OCI-LY7 (cell line): ENCODE results near the gene VIPR2.

Experiments
- CTCF ChIP-seq: fragments of 200-600 bp; sonication (generic); conservative IDR thresholded peaks from 2 replicates; pipeline ENCODE4 v1.5.1; 2014; ENCODE audit warnings: mild to moderate bottlenecking, antibody characterized with exemption, low read length, moderate library complexity, mixed read lengths
- EZH2phosphoT487 ChIP-seq: fragments of 200-600 bp; sonication (generic); IDR thresholded peaks from 2 replicates; pipeline ENCODE4 v1.6.1; 2018; ENCODE audit warnings: low read depth, borderline replicate concordance, mild to moderate bottlenecking, mixed run types, antibody characterized with exemption, low read length, moderate library complexity, mixed read lengths

- TF ChIP-seq CTCF: no peak
- no peak for TF ChIP-seq EZH2phosphoT487
Measured at GRCh38 chr7:159042581-159043101, 102.0 kb downstream of the VIPR2 start.
